Measurements from ENCODE around the gene NUP98.

The NUP98 gene

DNA sequence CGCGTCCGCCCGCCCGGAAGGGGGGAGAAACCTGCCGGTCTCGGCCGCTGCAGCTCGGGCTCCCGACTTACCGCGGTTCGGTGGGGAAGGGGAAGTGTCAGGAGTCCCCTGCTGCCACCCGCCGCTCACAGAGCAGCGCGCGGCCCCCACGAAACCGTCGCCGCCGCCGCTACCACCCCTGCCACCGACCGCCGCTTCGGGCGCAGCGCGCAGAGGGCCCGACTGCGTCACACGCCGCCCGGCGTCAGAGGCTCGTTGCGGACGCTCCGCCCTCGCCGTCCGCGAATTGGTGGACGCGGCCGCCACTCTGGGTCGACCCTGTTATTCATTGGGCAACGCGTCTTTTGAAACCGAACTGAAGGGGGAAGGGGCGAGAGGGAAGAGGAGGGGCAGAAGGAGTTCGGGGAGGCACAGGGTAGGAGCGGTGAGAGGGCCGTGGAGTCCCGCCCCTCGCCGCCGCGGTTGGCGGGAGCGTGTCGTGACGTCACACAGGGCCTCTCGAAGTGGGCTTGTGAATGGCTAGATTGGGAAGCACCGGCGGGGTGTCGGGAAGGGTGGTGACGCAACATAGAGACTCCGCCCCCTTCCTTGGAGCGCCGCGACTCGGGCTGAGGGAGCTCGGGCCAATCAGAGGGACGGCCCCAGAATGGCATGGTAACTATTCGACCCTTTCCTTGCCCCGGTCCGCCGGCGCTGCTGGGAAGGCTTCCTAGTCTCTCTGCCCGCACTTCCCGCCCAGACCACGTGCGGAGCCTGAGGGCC lies at the start of gene NUP98:
NUP98 (minus strand) TSS at position 226 of the 762 bp plus-strand sequence. CDS start 15,437 bp downstream, outside the sequence.
- CTCF ChIA-PET, result interaction anchor here (1.3 to 2.3 kb wide), 2 partner anchors 11 to 13 kb away, joined by 3 to 21 read pairs; partner anchors contain the start of gene PGAP2
- Mint-ChIP-seq H3K4me1 (peaks cover 48% of the 10 kb centered on the region), H3K27ac (peak within 1 kb of the TSS; percentile 96), H3K4me3 (peak within 1 kb of the TSS; percentile 89), H3K9me3 (no peaks in the 10 kb centered on the region), H3K36me3 (peaks cover 24% of the 10 kb centered on the region), H3K27me3 (peaks cover 4% of the 10 kb centered on the region)
- DNase-seq, result peak; percentile 100

GRCh38 chr11:3845670-3846069 lies 48.3 kb upstream of the NUP98 start:
- Mint-ChIP-seq H3K4me3 (no peak overlapping the region), H3K4me1 (peaks cover 37% of the 10 kb centered on the region), H3K36me3 (no peaks in the 10 kb centered on the region), H3K27me3 (peaks cover 4% of the 10 kb centered on the region), H3K27ac (no peak overlapping the region), H3K9me3 (no peaks in the 10 kb centered on the region)
- no peak for DNase-seq
- CTCF ChIA-PET, result interaction anchor here (9.1 to 12.4 kb wide), 2 partner anchors 6 to 228 kb away, joined by 179 to 195 read pairs; partner anchors contain the start of gene STIM1

DNA sequence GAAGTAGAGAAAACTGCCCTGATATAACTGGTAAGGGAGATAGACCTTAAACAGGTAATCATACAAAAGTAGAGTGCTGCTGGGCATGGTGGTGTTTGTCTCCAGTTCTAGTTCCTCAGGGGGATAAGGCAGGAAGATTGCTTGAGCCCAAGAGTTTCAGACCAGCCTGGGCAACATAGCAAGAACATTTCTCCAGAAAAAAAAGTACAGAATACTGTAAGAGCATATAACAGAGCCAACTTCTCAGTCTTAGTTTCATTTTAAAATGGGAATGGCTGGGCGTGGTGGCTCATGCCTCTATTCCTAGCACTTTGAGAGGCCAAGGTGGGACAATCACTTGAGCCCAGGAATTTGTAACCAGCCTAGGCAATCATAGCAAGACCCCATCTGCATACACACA lies 47.9 kb upstream of the NUP98 start:
- Mint-ChIP-seq H3K4me1 (peaks cover 37% of the 10 kb centered on the region), H3K36me3 (no peaks in the 10 kb centered on the region), H3K9me3 (no peaks in the 10 kb centered on the region), H3K4me3 (no peak overlapping the region), H3K27me3 (peaks cover 4% of the 10 kb centered on the region), H3K27ac (no peak overlapping the region)
- DNase-seq, result no peak
- CTCF ChIA-PET, result interaction anchor here (9.1 to 12.4 kb wide), 2 partner anchors 7 to 229 kb away, joined by 179 to 195 read pairs; partner anchors contain the start of gene STIM1

DNA sequence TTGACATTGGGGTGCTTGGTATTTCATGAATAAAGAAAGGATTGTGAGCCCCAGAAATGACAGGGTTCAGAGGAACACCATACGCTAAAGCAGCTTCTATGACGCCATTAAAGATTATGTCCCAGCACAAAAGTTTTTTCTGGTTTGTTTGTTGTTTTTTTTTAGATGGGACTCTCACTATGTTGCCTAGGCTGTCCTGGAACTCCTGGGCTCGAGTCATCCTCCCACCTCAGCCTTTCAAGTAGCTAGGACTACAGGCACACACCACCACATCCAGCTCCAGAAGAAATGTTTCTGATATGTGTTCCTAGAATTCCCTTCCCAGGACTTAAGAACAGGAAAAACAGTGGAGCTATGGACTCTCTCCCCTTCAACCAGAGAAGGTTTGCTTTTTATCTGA lies 46.0 kb upstream of the NUP98 start:
- peak overlapping the region; percentile 69 for H3K27ac Mint-ChIP-seq
- peaks cover 41% of the 10 kb centered on the region for H3K4me1 Mint-ChIP-seq
- H3K36me3 Mint-ChIP-seq, result peaks cover 16% of the 10 kb centered on the region
- H3K27me3 Mint-ChIP-seq, result peaks cover 4% of the 10 kb centered on the region
- CTCF ChIA-PET, result interaction anchor here (1.0 to 12.4 kb wide), 5 partner anchors 8 to 231 kb away, joined by 3 to 195 read pairs (median 4); partner anchors contain the start of gene STIM1
- no peaks in the 10 kb centered on the region for H3K9me3 Mint-ChIP-seq
- DNase-seq, result no peak
- H3K4me3 Mint-ChIP-seq, result no peak overlapping the region

DNA sequence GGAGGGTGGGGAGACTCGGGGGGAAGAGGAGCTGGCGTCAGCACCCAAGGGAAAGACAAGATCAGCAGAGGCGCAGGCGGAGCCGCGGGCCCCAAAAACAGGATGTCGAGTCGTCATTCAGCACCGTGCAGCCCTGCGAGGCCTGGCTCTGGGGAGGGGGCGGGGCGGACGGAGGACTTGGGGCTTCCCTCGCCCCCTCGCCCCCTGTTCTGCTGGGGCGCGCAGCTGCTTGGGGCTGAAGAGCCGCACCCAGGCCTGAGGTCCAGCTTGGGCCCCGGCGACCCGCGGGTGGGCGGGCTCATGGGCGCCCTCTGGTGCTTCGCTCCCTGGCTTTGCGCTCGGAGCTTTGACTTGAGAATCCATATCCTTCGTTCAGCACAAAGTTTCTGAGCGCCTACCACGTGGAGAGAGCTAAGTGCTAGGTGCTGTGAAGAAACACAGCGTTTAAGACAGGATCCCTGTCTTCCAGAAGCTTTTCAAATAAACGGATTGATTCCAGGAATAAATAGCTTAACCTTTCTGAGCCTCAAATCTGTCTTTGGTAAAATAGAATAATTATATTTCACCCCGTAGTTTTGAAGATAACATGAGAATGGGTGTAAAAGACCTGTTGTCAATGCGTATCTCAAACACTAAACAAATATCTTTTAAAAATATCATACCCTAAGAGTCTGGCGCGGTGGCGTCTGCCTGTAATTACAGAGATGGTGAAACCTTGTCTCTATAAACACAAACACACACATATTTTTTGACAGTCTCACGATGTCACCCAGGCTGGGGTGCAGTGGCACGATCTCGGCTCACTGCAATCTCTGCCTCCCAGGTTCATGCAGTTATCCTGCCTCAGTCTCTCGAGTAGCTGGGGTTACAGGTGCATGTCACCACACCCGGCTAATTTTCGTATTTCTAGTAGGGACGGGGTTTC lies 44.3 kb upstream of the NUP98 start:
- DNase-seq, result peak; percentile 95
- Mint-ChIP-seq H3K36me3 (peaks cover 24% of the 10 kb centered on the region), H3K4me1 (peaks cover 56% of the 10 kb centered on the region), H3K27me3 (no peaks in the 10 kb centered on the region), H3K9me3 (no peaks in the 10 kb centered on the region), H3K27ac (peak overlapping the region; percentile 99), H3K4me3 (peak overlapping the region; percentile 82)
- CTCF ChIA-PET, result interaction anchor here (0.5 to 12.4 kb wide), 16 partner anchors 10 to 231 kb away, joined by 3 to 179 read pairs (median 4); partner anchors contain the start of genes PGAP2 and STIM1

DNA sequence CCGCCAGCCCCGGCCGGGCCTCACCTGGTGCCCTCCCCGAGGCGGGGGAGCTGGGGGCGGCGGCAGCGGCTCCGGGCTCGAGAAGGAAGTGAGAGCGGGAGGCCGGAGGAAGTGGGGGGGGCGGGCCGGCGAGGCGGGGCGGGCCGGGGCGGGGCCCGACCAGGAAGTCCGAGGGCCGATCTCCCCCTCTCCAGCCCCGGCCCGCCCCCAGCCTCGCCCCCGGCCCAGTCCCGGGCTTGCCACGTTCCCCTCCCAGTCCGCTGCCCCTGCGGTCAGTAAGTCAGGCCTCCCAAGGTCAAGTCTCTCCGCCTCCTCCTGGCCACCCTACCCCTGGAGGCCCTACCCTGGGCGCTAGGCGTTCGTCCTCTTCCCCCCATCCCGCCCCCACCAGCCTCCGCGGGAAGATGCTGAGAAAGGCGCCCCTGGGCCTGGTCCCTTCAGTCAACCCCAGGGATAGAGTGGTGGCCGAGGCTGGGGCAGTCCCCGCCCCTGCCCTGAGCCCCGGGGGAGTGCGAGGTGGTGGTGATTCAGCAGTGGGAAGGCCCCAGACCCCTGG lies 43.6 kb upstream of the NUP98 start, which contains the start of gene RHOG:
RHOG (minus strand) TSS at position 90 of the 556 bp plus-strand sequence. CDS start 12,821 bp downstream, outside the sequence.
- DNase-seq, result no peak

GRCh38 chr11:3840004-3840869 lies 42.9 kb upstream of the NUP98 start:
- DNase-seq, result peak; percentile 57

More for the DNA sequence above, 43.6 kb upstream of the NUP98 start, which contains the start of gene RHOG:
- Mint-ChIP-seq H3K9me3 (no peaks in the 10 kb centered on the region), H3K4me1 (peaks cover 62% of the 10 kb centered on the region), H3K4me3 (peak within 1 kb of the TSS; percentile 88), H3K36me3 (peaks cover 25% of the 10 kb centered on the region), H3K27me3 (no peaks in the 10 kb centered on the region), H3K27ac (peak within 1 kb of the TSS; percentile 99)
- CTCF ChIA-PET, result interaction anchor here (0.9 to 12.4 kb wide), 15 partner anchors 10 to 232 kb away, joined by 3 to 179 read pairs (median 4); partner anchors contain the start of genes PGAP2 and STIM1

DNA sequence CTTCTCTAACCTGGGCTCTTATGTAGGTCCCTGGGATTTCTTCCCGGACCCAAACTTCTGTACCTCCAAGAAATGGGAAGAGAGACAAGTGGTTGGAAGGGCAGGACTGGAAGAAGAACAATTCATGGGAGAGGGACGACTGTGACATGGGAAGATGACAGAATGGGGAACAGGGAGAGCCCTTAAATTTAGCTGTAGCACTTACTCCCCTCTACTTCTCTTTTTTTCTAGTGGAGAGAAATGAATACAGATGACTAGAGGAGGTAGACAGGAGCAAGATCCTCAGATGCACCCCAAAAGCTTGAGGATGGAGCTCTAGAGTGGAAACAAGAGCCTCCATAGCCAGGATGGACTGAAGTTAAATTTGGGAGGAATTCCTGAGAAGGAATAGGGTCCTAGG lies 41.1 kb upstream of the NUP98 start:
- Mint-ChIP-seq H3K27ac (peak overlapping the region; percentile 94), H3K4me1 (peaks cover 69% of the 10 kb centered on the region), H3K36me3 (peaks cover 48% of the 10 kb centered on the region), H3K4me3 (peak overlapping the region; percentile 88), H3K27me3 (no peaks in the 10 kb centered on the region), H3K9me3 (no peaks in the 10 kb centered on the region)
- DNase-seq, result no peak
- CTCF ChIA-PET, result interaction anchor here (1.0 to 12.4 kb wide), 7 partner anchors 13 to 234 kb away, joined by 3 to 179 read pairs (median 7); partner anchors contain the start of genes PGAP2 and STIM1

More at GRCh38 chr11:3840004-3840869, 42.9 kb upstream of the NUP98 start:
- H3K27ac Mint-ChIP-seq, result peak overlapping the region; percentile 94
- peak overlapping the region; percentile 88 for H3K4me3 Mint-ChIP-seq
- H3K27me3 Mint-ChIP-seq, result no peaks in the 10 kb centered on the region
- peaks cover 30% of the 10 kb centered on the region for H3K36me3 Mint-ChIP-seq
- no peaks in the 10 kb centered on the region for H3K9me3 Mint-ChIP-seq
- peaks cover 64% of the 10 kb centered on the region for H3K4me1 Mint-ChIP-seq
- CTCF ChIA-PET, result interaction anchor here (0.6 to 12.4 kb wide), 8 partner anchors 9 to 232 kb away, joined by 3 to 179 read pairs (median 5); partner anchors contain the start of genes PGAP2 and STIM1

GRCh38 chr11:3837793-3838192 lies 40.4 kb upstream of the NUP98 start:
- H3K4me3 Mint-ChIP-seq, result peak overlapping the region; percentile 88
- H3K27ac Mint-ChIP-seq, result peak overlapping the region; percentile 94
- peaks cover 70% of the 10 kb centered on the region for H3K4me1 Mint-ChIP-seq
- no peaks in the 10 kb centered on the region for H3K9me3 Mint-ChIP-seq
- CTCF ChIA-PET, result interaction anchor here (0.7 to 12.4 kb wide), 6 partner anchors 12 to 235 kb away, joined by 3 to 179 read pairs (median 8); partner anchors contain the start of genes PGAP2 and STIM1
- H3K36me3 Mint-ChIP-seq, result peaks cover 52% of the 10 kb centered on the region
- no peaks in the 10 kb centered on the region for H3K27me3 Mint-ChIP-seq
- no peak for DNase-seq

DNA sequence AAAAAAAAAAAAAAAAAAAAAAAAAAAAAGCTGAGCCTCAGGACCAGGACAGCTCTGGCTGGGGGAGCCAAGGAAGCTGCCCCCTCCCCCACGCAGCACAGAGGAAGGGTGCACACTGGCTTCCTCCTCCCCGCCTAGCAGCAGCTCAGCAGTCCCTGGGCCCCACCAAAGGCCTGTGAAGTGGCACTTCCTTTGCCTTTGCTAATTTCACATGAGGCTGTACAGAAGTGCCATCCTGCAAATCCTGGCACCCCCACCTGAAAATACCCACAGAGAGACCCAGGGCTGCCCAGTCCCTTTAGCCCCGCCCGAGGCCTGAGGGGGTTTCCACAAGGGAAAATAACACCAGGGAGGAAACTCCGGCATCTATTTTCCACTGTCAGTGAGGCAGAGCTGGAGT lies 39.5 kb upstream of the NUP98 start:
- peaks cover 74% of the 10 kb centered on the region for H3K4me1 Mint-ChIP-seq
- peaks cover 57% of the 10 kb centered on the region for H3K36me3 Mint-ChIP-seq
- no peaks in the 10 kb centered on the region for H3K27me3 Mint-ChIP-seq
- peak overlapping the region; percentile 94 for H3K27ac Mint-ChIP-seq
- peak; percentile 79 for DNase-seq
- CTCF ChIA-PET, result interaction anchor here (1.5 to 12.4 kb wide), 6 partner anchors 11 to 236 kb away, joined by 4 to 179 read pairs (median 10); partner anchors contain the start of genes PGAP2 and STIM1
- peak overlapping the region; percentile 88 for H3K4me3 Mint-ChIP-seq
- H3K9me3 Mint-ChIP-seq, result no peaks in the 10 kb centered on the region

GRCh38 chr11:3835751-3836150 lies 38.4 kb upstream of the NUP98 start:
- peaks cover 68% of the 10 kb centered on the region for H3K36me3 Mint-ChIP-seq
- no peaks in the 10 kb centered on the region for H3K27me3 Mint-ChIP-seq
- H3K9me3 Mint-ChIP-seq, result no peaks in the 10 kb centered on the region
- H3K4me3 Mint-ChIP-seq, result peak overlapping the region; percentile 88
- DNase-seq, result no peak
- H3K27ac Mint-ChIP-seq, result peak overlapping the region; percentile 74
- peaks cover 82% of the 10 kb centered on the region for H3K4me1 Mint-ChIP-seq
- CTCF ChIA-PET, result interaction anchor here (1.1 to 12.4 kb wide), 6 partner anchors 10 to 237 kb away, joined by 3 to 179 read pairs (median 7); partner anchors contain the start of gene STIM1
